Activated naive CD8-positive, alpha-beta T cell (primary cell): ENCODE results near the gene ADAMTS18.

Source experiments
- H3K27ac Mint-ChIP-seq: one replicate; pipeline ENCODE4 v1.8.0; 2021; ENCODE audit warnings: mixed read lengths
- H3K27me3 Mint-ChIP-seq: one replicate; pipeline ENCODE4 v1.8.0; 2021; ENCODE audit warnings: mixed read lengths
- H3K36me3 Mint-ChIP-seq: one replicate; pipeline ENCODE4 v1.8.0; 2021; ENCODE audit warnings: mixed read lengths
- H3K4me1 Mint-ChIP-seq: one replicate; pipeline ENCODE4 v1.8.0; 2021; ENCODE audit warnings: low read depth, mixed read lengths
- H3K4me3 Mint-ChIP-seq: one replicate; pipeline ENCODE4 v1.8.0; 2021; ENCODE audit warnings: mild to moderate bottlenecking, mixed read lengths
- H3K9me3 Mint-ChIP-seq: one replicate; pipeline ENCODE4 v1.8.0; 2021; ENCODE audit warnings: low read depth, mixed read lengths

Gene ADAMTS18

GRCh38 chr16:77422196-77422784, 12.5 kb downstream of the ADAMTS18 start:
- Mint-ChIP-seq H3K36me3 (no peaks in the 10 kb centered on the region), H3K4me1 (no peaks in the 10 kb centered on the region), H3K27ac (no peak overlapping the region), H3K9me3 (no peaks in the 10 kb centered on the region), H3K4me3 (no peak overlapping the region), H3K27me3 (peaks cover 4% of the 10 kb centered on the region)

- Mint-ChIP-seq H3K4me1 (no peaks in the 10 kb centered on the region), H3K9me3 (no peaks in the 10 kb centered on the region), H3K27ac (no peak overlapping the region), H3K4me3 (no peak overlapping the region), H3K27me3 (peaks cover 6% of the 10 kb centered on the region), H3K36me3 (no peaks in the 10 kb centered on the region)
Observed at GRCh38 chr16:77416939-77417480, 17.8 kb downstream of the ADAMTS18 start.

- H3K27me3 Mint-ChIP-seq: peaks cover 3% of the 10 kb centered on the region
Observed at GRCh38 chr16:77414752-77415231, 20.0 kb downstream of the ADAMTS18 start.

GRCh38 chr16:77410449-77410848, 24.4 kb downstream of the ADAMTS18 start:
- peaks cover 2% of the 10 kb centered on the region for H3K27me3 Mint-ChIP-seq
- H3K4me1 Mint-ChIP-seq: no peaks in the 10 kb centered on the region
- H3K9me3 Mint-ChIP-seq: no peaks in the 10 kb centered on the region
- H3K4me3 Mint-ChIP-seq: no peak overlapping the region
- H3K36me3 Mint-ChIP-seq: no peaks in the 10 kb centered on the region
- H3K27ac Mint-ChIP-seq: no peak overlapping the region

More at GRCh38 chr16:77414752-77415231, 20.0 kb downstream of the ADAMTS18 start:
- Mint-ChIP-seq H3K36me3 (no peaks in the 10 kb centered on the region), H3K4me1 (no peaks in the 10 kb centered on the region), H3K4me3 (no peak overlapping the region), H3K9me3 (no peaks in the 10 kb centered on the region), H3K27ac (no peak overlapping the region)

- Mint-ChIP-seq H3K4me3 (no peak overlapping the region), H3K36me3 (no peaks in the 10 kb centered on the region), H3K27me3 (no peaks in the 10 kb centered on the region), H3K9me3 (no peaks in the 10 kb centered on the region), H3K4me1 (no peaks in the 10 kb centered on the region), H3K27ac (no peak overlapping the region)
Observed at GRCh38 chr16:77409311-77409710, 25.5 kb downstream of the ADAMTS18 start.

- Mint-ChIP-seq H3K4me1 (no peaks in the 10 kb centered on the region), H3K4me3 (no peak overlapping the region), H3K27me3 (peaks cover 1% of the 10 kb centered on the region), H3K9me3 (no peaks in the 10 kb centered on the region), H3K36me3 (no peaks in the 10 kb centered on the region), H3K27ac (no peak overlapping the region)
Observed at GRCh38 chr16:77408607-77409006, 26.2 kb downstream of the ADAMTS18 start.

- Mint-ChIP-seq H3K27me3 (peaks cover 1% of the 10 kb centered on the region), H3K27ac (no peak overlapping the region), H3K9me3 (no peaks in the 10 kb centered on the region), H3K36me3 (no peaks in the 10 kb centered on the region), H3K4me3 (no peak overlapping the region), H3K4me1 (no peaks in the 10 kb centered on the region)
Observed at GRCh38 chr16:77406680-77407079, 28.2 kb downstream of the ADAMTS18 start.

- H3K4me3 Mint-ChIP-seq: no peak overlapping the region
- no peaks in the 10 kb centered on the region for H3K9me3 Mint-ChIP-seq
- no peak overlapping the region for H3K27ac Mint-ChIP-seq
- H3K4me1 Mint-ChIP-seq: no peaks in the 10 kb centered on the region
- H3K36me3 Mint-ChIP-seq: no peaks in the 10 kb centered on the region
- H3K27me3 Mint-ChIP-seq: peaks cover 1% of the 10 kb centered on the region
Observed at GRCh38 chr16:77404775-77405174, 30.1 kb downstream of the ADAMTS18 start.

- H3K36me3 Mint-ChIP-seq: no peaks in the 10 kb centered on the region
- H3K27ac Mint-ChIP-seq: no peak overlapping the region
- no peaks in the 10 kb centered on the region for H3K4me1 Mint-ChIP-seq
- H3K27me3 Mint-ChIP-seq: peaks cover 1% of the 10 kb centered on the region
- no peaks in the 10 kb centered on the region for H3K9me3 Mint-ChIP-seq
- no peak overlapping the region for H3K4me3 Mint-ChIP-seq
Observed at GRCh38 chr16:77403732-77404131, 31.1 kb downstream of the ADAMTS18 start.

GRCh38 chr16:77402672-77403071, 32.2 kb downstream of the ADAMTS18 start:
- Mint-ChIP-seq H3K27me3 (peaks cover 1% of the 10 kb centered on the region), H3K9me3 (no peaks in the 10 kb centered on the region), H3K4me3 (no peak overlapping the region), H3K4me1 (no peaks in the 10 kb centered on the region), H3K27ac (no peak overlapping the region), H3K36me3 (no peaks in the 10 kb centered on the region)

GRCh38 chr16:77402118-77402517, 32.7 kb downstream of the ADAMTS18 start:
- Mint-ChIP-seq H3K4me1 (no peaks in the 10 kb centered on the region), H3K9me3 (no peaks in the 10 kb centered on the region), H3K27me3 (peaks cover 1% of the 10 kb centered on the region)

GRCh38 chr16:77399546-77399945, 35.3 kb downstream of the ADAMTS18 start:
- peaks cover 1% of the 10 kb centered on the region for H3K27me3 Mint-ChIP-seq
- no peak overlapping the region for H3K4me3 Mint-ChIP-seq
- no peaks in the 10 kb centered on the region for H3K9me3 Mint-ChIP-seq

More at GRCh38 chr16:77402118-77402517, 32.7 kb downstream of the ADAMTS18 start:
- Mint-ChIP-seq H3K4me3 (no peak overlapping the region), H3K36me3 (no peaks in the 10 kb centered on the region), H3K27ac (no peak overlapping the region)

GRCh38 chr16:77399066-77399465, 35.8 kb downstream of the ADAMTS18 start:
- Mint-ChIP-seq H3K27ac (no peak overlapping the region), H3K9me3 (no peaks in the 10 kb centered on the region), H3K4me3 (no peak overlapping the region), H3K36me3 (no peaks in the 10 kb centered on the region), H3K4me1 (no peaks in the 10 kb centered on the region), H3K27me3 (peaks cover 1% of the 10 kb centered on the region)

More at GRCh38 chr16:77399546-77399945, 35.3 kb downstream of the ADAMTS18 start:
- H3K4me1 Mint-ChIP-seq: no peaks in the 10 kb centered on the region
- no peaks in the 10 kb centered on the region for H3K36me3 Mint-ChIP-seq
- H3K27ac Mint-ChIP-seq: no peak overlapping the region

GRCh38 chr16:77398495-77398894, 36.3 kb downstream of the ADAMTS18 start:
- Mint-ChIP-seq H3K27me3 (no peaks in the 10 kb centered on the region), H3K4me3 (no peak overlapping the region), H3K27ac (no peak overlapping the region), H3K9me3 (no peaks in the 10 kb centered on the region), H3K4me1 (no peaks in the 10 kb centered on the region), H3K36me3 (no peaks in the 10 kb centered on the region)

- H3K36me3 Mint-ChIP-seq: no peaks in the 10 kb centered on the region
- no peaks in the 10 kb centered on the region for H3K27me3 Mint-ChIP-seq
- H3K4me3 Mint-ChIP-seq: no peak overlapping the region
- no peaks in the 10 kb centered on the region for H3K9me3 Mint-ChIP-seq
- H3K27ac Mint-ChIP-seq: no peak overlapping the region
- no peaks in the 10 kb centered on the region for H3K4me1 Mint-ChIP-seq
Observed at GRCh38 chr16:77396461-77396860, 38.4 kb downstream of the ADAMTS18 start.

- H3K9me3 Mint-ChIP-seq: no peaks in the 10 kb centered on the region
- H3K36me3 Mint-ChIP-seq: no peaks in the 10 kb centered on the region
- H3K4me1 Mint-ChIP-seq: no peaks in the 10 kb centered on the region
- H3K4me3 Mint-ChIP-seq: no peak overlapping the region
- no peaks in the 10 kb centered on the region for H3K27me3 Mint-ChIP-seq
- H3K27ac Mint-ChIP-seq: no peak overlapping the region
Observed at GRCh38 chr16:77394699-77395098, 40.1 kb downstream of the ADAMTS18 start.
